AG08396 (cell line): ENCODE measurements around the gene CDH4.

Source experiments
- DNase-seq: peaks from one replicate; pipeline ENCODE4 v3.0.0; 2012; ENCODE audit warnings: low spot score, mixed read lengths

The CDH4 gene

DNA sequence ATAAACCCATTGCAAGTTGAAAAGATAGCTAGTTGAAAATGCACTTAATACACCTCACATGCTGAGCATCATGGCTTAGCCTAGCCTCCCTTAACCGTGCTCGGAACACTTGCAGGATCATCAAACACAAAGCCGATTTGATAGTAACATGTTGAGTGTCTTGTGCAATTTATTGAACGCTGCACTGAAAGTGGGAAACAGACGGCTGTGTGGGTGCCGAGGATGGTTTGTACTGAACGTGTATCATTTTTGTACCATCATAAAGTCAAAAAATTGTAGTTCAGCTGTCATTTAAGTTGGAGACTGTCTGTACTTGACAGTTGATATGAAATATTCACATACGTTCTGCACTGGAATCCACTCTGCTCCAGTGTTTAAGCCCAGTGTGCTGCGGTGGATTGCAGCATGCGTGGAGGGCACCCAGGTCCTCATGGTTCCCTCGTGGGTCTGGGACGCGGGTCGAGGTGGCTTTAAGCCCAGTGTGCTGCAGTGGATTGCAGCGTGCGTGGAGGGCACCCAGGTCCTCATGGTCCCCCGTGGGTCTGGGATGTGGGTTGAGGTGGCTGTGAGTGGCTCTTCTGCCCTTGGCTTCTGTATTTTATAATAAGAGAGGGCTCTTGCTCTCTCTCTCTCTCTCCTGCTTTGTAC, 77.0 kb downstream of the CDH4 start:
- peak; percentile 49 for DNase-seq

DNA sequence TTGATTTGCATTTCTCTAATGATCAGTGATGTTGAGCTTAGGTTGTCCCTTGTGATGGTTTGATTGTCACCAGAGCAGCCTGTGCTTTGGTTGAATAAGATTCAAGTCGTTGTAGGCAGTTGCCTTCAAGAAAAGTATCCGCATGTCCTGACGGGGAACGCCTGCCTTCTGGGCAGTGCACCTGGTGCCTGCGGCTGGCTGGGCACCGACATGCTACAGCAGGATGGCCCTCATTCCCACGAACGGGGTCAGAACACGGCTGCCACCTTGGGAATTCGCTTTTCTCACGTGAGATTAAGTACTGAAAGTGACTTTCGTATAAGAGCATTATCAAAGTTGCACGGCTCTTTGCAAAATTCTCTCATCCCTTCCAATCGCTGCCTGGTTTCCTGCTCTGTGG, 78.4 kb downstream of the CDH4 start:
- no peak for DNase-seq

DNA sequence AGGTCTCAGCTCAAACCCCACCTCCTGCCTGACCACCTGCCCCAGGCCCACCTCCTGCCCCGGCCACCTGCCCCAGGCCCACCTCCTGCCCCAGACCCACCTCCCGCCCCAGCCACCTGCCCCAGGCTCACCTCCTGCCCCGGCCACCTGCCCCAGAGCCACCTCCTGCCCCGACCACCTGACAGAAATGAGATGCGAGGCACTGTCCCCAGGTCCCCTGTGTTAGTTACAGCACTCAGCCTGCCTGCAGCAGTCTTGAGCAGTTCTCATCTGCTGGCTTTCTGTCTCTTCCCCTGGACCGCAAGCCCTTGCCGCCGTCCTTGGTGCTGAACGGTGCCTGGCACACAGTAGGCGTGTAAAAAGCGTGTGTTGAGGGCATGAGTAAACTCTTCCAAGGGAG, 79.5 kb downstream of the CDH4 start:
- no peak for DNase-seq

- DNase-seq, result no peak
Measured at GRCh38 chr20:61332016-61332975, 80.2 kb downstream of the CDH4 start.

GRCh38 chr20:61333484-61334108, 81.5 kb downstream of the CDH4 start:
- no peak for DNase-seq

- DNase-seq, result no peak
Measured at GRCh38 chr20:61340157-61340556, 88.1 kb downstream of the CDH4 start.

DNA sequence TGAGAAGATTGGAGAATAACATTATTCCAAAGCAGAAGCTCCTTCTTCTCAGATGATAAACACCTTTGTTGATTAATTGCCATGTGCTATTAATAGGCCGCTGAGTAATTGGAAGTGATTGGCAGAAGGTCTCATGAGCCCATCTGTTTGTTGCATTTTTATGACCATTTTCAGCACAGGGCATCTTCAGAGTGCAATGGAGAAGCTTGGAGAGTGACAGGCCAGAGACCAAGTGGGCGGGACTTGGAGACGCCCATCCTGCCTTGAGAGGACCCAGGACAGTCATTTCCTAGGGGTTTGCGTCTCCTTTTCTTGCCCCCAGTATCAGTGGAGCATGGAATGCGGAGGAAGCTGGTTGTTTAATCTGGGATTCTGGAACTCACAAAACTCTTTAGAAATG, 89.5 kb downstream of the CDH4 start:
- no peak for DNase-seq

GRCh38 chr20:61343934-61344333, 91.9 kb downstream of the CDH4 start:
- DNase-seq, result no peak

DNA sequence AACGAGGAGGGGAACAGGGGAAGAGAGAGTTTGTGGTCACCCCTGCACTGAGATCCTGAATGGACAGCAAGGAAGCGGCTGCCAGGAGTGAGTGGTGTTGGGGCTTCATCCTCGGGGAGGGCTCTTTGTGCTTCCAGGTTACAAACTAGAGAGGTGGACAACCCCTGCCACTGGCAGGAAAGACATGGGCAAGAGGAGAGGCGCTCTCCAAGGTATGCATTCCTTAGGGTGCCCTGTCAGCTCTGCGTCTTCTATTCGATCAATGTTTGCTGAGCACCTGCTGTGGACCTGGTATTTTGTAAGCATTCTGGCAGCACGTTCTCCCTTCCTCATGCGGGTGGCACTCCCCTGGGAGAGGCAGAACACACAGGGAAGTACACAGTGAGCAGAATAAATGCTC, 93.6 kb downstream of the CDH4 start:
- no peak for DNase-seq

DNA sequence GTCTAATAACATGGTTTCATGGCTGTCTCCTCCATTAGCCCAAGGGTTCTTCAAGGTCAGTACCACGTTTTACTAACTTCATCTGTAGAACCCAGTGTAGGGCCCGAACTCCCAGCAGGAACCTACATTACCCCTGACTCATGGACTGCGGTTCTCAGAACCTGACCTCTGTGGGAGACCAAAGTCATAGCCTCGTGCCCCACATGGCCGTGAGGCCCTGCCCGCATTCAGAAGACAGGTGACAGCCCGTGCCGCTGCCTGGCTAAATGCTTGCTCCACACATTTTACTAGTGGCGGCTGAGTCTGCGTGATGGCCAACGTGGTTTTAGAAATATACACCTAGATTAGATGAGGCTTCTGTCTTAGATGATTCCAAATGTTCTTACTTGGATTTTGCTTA, 94.9 kb downstream of the CDH4 start:
- no peak for DNase-seq

DNA sequence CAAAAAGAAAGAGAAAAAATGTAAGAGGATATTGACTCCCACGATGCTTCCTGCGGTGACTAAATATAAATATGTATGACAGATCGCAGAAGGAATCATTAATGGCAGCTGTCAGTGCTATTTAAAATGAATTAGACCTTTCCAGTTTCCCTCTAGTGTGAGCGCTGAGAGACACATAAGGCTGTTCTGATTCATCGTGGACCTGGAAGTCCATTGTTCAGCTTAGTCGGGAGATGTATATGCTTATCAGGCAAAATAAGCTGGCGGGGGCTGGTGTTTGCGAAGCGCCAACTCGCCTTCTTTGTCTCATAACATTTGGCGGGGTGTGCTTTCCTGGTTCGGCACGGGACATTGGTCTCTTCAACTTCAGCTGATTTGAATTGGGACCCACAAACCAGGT, 95.4 kb downstream of the CDH4 start:
- no peak for DNase-seq

DNA sequence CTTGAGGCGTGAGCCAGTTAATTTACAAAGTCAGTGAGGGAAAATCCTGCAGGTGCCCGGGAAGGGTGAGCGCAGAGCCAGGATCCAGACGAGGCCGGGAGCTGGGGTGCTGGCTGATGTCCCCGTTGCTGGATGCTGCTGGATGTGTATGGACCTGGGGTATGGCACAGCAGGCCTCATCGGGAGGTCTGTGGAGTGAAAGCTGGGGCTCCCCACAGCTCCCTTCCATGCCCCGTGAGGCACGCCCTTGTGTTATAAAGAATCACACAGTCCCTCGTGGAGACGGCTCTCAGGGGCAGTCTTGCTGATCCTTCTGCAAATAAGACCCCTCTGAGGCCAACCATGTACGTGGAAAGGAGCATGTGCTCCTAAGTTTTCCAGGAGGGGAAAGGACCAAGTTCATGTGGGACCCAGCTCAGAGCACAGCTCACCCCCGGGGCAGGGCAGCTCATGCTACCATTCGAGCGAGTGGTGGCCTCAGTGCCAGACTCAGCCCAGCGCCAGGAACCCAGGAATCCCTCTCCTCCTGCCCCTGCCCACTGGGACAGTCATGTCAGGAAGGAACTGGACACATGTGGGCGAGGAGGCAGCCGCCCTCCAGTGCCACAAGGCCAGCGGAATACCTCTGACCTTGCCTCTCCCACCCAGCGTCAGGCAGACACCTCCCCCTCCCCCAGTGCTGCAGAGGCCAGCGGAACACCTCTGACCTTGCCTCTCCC, 97.5 kb downstream of the CDH4 start:
- no peak for DNase-seq

DNA sequence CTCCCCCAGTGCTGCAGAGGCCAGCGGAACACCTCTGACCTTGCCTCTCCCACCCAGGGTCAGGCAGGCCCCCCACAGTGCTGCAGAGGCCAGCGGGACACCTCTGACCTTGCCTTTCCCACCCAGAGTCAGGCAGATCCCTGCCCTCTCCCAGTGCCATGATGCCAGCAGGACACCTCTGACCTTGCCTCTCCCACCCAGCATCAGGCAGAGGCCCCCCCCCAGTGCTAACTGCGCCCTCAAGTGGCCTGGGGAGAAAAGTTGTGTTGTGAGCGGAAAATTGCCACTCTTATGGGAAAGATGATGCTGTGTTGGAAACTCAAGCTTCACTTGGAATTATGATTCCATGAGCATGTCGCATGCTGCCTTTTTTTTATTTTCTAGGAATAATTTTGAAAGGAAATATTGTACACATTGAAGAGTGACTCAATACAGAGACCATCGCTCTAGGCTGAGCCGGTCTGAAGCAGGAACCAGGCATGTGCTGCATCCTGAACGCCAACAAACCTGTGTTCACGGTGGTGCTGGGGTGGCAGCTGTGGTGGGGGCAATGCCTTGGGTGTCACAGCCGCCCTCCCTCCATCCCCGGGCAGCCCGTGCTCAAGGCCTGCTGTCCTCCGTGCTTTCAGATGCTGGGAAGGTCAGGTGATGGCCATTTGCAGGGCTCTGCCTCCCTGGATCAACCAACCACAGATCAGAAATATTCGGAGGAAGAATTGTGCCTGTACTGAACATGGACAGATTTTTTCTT, 98.6 kb downstream of the CDH4 start:
- DNase-seq, result no peak

- DNase-seq, result no peak
Measured at GRCh38 chr20:61352346-61353260, 100.5 kb downstream of the CDH4 start.

DNA sequence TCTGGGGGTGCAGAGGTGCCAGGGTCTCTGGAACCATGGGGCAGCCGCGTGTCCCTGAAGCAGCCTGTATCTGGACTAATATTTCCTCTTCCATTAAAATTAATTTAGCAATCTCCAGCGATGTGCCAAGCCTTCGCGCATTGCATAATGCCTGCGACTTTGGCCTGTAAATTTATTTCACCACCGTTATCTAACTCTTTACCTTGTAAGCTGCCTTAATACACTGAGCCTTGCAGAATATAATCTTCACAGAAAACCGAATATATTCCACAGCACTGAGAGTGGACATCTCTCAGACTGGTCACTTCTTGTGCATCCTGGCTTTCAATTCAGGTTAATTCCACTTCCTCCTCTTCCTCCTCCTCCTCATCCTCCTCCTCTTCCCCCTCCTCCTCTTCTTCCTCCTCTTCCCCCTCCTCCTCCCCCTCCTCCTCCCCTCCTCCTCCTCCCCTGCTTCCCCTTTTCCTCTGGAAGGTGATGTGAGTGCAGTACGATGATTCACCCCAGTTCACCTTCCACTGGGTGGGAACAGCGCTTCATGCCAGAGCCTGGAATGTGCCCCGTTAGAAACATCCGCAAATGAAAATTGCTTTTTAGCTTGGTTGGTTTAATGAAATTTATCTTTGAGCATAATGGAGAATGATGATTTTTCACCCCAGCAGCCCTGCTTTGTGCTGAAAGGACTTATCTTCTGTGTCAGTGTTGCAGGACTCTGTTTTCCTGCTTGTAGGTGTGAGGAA, 101.4 kb downstream of the CDH4 start:
- no peak for DNase-seq

- DNase-seq, result no peak
Measured at GRCh38 chr20:61354001-61354390, 101.9 kb downstream of the CDH4 start.

GRCh38 chr20:61354501-61354900, 102.4 kb downstream of the CDH4 start:
- no peak for DNase-seq

GRCh38 chr20:61354901-61355495, 102.9 kb downstream of the CDH4 start:
- no peak for DNase-seq

GRCh38 chr20:61355585-61355984, 103.5 kb downstream of the CDH4 start:
- no peak for DNase-seq
